NCI-H510A treated with DMSO at 0.1 percent for 48 hours (cell line): ENCODE data around the gene SLC24A3.

Source experiments
- DNase-seq: peaks from one replicate; lab custom pipeline; 2025; lab: John Stamatoyannopoulos, UW

SLC24A3 gene

DNA sequence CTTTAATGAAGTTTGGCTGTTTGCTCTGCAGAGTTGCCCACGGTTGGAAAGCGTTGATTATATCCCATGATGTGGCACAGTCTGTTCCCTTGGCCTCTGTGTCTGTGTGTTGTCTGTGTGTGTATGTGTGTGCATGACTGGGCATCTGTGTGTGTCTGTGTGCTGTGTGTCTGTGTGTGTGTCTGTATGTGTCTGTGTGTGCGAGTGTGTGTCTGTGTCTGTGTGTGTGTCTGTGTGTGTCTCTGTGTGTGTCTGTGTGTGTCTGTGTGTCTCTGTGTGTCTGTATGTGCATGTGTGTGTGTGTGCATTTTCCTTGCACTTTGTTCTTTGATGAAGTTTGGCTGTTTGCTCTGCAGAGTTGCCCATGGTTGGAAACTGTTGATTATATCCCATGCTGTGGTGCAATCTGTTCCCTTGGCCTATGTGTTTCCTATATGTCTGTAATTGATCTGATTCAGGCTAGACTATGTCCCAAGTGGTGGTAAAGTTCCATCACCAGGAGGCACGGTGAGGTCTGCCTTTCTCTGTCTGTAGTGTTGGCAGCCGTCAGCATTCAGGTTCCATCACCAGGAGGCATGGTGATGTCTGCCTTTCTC lies 467.6 kb downstream of the SLC24A3 start:
- no peak for DNase-seq

DNA sequence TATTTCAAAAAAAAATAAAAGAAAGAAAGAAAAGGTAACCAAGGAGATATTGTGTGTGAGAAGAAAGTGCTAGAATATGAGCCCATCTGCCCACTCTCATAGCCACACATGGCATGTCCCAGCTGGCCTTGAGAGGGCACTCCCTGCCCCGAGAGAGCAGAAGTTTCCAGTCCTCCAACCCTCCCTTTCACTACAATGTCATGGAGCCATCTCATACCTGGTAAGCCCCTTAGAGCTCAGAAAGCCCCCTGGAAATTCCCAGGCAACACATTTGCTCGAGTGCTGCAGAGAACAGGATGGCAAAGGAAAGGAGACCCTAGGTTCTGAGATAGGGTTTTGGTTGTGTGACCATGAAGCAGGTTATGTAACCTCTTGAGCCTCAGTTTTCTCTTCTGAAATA lies 469.8 kb downstream of the SLC24A3 start:
- no peak for DNase-seq

DNA sequence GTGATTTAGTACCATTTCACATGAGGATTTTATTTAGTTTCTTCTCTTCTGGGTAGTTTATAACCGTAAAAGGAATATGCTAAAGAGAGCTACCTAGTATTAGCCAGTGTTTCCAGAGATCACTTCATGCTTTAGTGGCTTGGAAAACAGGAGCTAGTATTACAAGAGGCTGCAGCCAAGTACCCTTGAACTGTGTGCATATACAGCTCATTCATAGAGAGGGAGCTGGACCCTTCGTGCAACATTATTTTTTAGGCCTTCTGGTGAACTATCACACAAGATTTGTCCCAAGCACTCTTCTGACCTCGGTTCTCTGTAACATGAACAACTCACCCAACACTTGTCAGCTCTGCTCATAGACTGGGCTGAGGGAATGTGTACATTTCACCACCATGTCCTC lies 470.7 kb downstream of the SLC24A3 start:
- DNase-seq: peak; percentile 89

DNA sequence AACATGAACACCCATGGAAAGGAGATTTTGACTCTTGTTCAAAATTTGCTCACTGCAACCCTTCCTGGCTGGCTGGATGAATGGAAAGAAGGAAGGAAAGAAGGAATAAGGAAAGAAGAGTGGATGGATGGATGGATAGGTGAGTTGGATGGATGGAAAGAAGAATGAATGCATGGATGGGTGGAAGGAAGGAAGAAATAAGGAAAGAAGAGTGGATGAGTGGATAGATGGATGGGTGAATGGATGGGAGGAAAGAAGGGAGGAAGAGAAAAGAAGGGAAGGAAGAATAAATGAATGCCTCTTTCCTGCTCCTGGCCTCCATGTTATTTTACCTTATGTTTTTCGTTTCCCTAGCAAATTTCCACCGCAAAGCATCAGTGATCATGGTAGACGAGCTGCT lies 471.4 kb downstream of the SLC24A3 start:
- no peak for DNase-seq

DNA sequence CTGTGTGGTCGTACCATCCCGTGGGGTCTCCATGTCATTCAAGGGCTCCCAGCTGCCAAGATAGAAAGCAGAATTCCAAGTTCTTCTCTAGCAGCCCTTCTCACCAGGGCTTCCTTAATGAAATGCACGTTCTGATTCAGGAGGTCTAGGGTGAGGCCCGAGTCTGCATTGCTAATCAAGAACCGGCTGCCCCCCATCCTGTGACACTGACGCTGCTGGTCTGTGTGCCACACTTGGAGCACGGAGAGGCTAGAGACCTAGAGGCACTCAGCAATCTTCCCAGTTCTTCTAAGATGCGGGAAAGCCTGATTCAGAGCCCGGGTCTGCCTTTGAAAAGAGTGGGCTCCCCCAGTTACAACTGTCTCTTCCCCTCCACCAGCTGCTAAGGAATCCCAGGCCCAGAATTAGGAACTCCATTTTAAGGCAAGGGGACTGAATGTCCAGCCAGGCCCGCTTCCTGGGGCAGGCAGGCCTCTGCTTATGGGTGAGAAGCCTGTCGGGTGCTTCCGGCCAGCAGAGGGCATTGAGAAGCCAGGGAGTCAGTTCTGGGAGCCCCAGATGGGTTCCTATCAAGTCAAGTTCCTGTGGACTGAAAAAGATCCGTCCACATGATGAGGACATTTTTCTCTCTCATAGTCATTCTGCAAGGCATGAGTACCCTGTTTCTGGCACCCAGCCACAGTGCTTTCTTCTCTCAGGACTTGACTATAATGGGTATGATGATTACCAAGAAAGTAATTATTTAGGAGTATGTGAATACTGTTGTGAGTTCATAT lies 475.8 kb downstream of the SLC24A3 start:
- DNase-seq: peak; percentile 14

DNA sequence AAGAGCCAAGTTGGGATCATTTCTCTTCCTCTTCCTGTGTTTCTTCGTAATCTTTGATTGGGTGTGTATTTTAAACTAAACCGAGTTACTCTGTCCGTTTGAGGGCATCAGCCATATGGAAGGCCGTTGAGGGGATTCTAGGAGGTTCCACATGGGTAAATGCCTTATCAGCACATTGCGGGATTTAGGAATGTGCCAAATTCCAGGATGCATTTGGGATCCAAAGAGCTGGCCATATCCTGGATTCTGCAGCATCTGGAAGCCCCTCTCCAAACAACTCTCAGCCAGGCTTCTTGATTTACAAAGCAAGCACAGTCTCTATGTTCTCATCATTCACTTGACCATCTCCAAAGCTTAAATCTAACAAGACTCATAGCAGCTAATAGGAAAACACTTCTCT lies 478.0 kb downstream of the SLC24A3 start:
- DNase-seq: no peak

DNA sequence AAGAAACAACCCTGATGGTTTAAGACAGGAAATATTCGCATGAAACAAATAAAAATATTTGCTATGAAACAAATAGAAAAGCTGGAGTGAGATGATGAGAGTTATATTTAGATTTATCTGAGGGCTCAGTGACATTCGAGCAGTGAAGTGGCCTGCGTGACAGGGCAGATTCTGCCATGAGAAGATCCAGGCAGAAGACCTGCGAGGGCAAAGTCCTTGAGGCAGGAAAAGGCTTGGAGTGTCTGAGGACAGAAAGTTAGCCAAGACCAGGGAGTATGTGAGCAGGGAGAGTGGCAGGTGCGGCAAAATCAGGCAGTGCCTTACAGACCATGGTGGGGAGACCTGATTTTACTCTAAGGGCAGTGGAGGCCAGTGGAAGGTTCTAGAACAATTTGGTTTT lies 478.7 kb downstream of the SLC24A3 start:
- DNase-seq: no peak

DNA sequence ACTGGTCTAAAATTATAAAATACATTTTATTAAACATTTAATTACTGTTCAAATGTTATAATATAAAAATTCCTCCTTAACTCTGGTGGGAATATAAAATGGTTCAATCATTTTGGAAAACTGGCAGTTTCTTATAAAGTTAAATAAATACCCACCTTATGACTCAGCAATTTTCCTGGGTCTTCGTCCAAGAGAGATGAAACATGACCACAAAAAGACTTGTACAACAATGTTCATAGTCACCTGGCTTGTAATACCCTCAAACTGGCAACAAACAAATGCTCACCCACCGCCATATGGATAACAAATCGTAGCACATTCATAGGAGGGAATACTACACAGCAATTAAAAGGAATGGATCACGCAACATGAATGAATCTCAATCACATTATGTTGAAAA lies 479.7 kb downstream of the SLC24A3 start:
- no peak for DNase-seq

DNA sequence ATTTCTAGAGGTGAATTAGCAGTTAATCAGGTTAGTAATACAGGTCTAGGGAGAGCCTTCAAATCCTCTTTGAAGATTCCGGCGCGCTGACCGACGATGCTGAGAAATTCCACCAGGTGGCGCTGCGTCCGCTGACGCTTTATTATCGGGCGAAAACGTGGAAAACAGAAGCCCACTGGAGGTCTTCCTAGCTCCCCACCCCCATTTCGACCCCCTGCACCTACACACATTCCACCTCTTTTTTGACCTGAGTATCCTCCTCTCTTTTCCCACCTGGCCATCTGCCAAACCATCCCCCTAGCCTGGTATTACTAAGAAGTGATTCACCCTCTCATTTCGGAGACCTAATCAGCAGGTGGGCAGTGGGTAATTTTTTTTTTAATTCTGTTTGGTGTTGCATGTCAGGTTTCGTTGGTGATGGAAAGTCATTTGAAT lies 480.3 kb downstream of the SLC24A3 start:
- DNase-seq: peak; percentile 19

DNA sequence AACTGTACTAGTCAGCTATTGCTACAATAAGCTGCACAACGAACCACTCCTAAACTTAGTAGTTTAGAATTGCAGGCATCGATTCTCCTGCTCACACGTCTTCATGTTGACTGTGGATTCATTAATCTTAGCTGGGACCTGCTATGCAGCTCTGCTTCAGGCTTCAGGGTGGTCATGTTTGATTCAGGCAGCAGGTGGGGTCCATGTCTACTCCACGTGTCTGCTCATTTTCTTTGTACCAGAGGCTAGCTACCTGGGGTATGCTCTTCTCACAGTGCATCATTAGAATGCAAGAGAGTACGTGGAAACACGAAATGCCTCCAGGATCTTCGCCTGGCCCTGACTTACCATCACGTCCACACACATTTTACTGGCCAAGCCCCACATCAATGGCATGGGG lies 481.1 kb downstream of the SLC24A3 start:
- no peak for DNase-seq

DNA sequence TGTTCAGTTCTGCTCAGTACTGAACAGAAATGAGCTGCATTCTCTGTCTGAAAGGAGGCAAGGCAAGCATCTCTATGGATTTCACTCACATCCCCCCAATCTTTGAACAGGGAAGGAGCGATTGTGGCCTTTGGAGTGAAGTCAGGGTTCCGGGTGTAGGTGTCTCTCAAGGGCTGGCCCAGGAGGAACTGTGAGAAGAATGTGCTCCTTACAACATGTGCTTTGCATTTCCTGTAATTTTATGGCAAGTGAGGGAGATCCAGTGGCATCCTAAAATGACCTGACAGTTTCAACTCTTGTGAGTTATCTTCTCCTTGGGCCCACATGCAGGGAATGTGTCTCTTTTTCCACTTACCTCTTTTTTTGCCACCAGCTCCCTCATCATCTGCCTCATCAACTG lies 482.6 kb downstream of the SLC24A3 start:
- no peak for DNase-seq

DNA sequence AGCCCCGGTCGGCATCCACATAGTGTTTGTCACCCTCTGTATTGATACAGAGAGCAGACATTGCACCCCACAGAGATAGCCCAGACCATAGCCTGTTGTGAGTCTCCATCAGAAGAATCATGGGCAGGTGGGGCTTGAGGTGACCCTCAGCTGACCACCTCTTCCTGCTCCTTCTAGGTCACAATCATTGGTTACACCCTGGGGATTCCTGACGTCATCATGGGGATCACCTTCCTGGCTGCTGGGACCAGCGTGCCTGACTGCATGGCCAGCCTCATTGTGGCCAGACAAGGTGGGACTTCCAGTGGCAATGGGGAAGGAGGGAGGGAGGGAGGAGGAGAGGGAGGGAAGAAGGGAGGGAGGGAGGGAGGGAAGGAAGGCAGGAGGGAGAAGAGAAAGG lies 484.2 kb downstream of the SLC24A3 start:
- DNase-seq: no peak

DNA sequence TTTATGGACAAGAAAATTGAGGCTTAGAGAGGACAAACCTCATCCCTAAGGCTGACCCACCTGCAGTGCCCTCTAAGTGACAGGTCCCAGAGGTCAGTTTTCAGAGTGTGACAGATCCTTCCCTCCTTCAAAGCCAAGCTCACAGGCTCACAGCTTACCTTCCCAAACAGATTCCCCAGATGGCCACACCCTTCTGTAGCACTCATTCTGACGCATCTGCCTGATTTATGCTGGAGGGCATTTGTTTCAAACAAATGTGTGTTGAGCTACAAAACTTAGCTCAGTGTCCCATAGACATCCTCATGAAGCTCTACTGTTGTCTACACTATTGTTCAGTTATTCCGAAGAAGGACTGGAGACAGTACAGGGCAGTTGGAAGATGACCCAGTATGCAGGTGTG lies 485.0 kb downstream of the SLC24A3 start:
- no peak for DNase-seq

DNA sequence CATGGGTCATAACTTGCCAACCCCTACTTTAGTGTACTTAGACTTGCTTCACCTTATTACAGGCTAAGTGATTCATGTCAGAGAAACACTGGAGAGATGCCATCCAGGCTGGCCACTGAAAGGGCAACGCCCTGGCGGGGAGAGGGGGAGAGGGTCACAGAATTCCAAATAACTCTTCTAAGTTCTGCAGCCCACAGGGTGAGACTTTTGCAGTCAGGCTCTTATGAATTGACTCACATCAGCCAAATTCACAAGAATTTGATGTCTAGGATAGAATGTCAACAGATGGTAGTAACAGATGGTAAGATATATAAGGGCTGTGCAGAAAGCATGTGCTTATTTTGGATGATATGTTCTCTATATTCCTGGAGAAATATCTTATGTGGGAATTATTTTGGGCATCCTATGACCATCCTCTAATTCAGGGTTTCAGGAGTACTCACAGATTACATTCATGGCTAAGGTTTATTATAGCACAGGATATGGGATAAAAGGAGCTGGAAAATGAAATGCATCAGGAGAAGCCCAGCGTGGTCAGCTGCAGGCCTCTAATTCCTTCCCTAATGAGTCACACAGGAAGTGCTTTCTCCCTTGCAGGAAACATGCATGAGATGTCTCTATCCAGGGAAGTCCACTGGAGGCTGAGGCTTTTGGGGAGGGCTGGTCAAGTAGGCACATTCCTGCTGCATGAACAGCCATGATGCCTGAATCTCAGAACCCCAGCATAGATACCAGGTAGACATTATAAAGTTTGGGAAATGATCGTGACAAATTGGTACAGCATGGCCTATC lies 486.9 kb downstream of the SLC24A3 start:
- DNase-seq: no peak

DNA sequence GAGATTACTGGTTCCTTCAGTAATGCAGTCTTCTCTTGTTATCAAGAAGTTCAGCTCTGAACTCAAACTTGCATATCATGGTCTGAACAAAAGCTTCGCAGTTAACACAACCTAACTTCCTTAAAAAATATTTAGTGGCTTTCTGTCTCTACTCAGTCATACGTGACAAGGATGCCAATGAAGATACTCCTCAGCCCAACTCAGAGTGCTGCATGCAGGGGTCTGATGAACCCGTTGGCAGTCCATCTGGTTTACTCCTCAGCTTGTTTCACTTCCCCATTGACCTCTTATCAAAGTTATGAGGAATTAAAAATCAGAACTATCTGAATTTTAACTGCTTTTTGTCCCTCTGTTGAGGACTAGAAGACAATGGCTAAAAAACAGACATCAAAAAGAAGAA lies 489.0 kb downstream of the SLC24A3 start:
- DNase-seq: no peak

DNA sequence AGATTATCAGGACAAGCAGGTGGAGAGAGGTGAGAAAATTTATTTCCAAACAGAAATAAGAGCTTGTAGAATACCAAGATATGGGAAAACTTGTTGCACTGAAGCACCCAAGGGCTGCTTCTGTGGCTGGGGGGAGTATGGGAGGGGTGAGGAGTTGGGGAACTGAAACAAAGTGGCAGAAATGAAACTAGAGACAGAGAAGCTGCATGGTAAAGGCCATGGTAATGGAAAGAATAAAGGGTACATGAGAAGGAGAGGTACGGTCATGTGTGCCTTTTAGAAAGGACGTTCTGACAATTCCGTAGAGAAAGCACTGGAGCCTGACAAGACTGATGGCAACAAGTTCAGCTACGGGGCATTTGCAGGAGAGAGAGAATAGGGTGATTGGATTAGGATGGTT lies 494.0 kb downstream of the SLC24A3 start:
- DNase-seq: no peak

DNA sequence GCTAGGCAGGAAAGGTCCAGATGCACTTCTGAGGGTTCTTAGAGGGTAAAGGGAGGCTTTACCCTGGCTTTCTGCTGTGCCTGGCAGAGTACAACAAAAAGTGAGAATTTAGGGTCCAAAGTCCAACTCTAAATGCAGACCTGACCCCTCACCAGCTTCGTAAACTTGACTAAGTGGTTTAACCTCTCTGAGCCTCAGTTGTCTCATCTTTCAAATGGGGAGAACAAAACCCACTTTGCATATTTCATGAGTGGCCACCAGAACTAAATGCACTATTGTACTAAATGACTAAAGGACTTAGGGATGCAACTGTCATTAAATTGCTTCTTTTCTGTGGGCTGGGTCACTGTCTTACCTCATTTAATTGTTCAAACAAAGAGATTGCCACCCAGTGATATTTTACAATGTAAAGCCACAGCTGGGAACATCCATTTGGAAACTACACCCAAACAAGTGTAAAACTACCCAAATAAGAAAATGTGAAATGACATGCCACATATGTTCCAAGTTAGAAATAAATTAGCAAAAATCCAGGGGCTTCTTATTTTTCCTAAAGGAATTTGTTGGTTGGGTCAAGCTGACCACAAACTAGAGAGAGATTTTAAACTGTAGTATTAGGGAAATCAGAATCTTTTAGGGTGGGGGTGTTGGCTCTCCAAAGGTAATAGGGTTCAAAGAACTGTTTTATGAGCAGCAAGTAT lies 497.3 kb downstream of the SLC24A3 start:
- DNase-seq: no peak

DNA sequence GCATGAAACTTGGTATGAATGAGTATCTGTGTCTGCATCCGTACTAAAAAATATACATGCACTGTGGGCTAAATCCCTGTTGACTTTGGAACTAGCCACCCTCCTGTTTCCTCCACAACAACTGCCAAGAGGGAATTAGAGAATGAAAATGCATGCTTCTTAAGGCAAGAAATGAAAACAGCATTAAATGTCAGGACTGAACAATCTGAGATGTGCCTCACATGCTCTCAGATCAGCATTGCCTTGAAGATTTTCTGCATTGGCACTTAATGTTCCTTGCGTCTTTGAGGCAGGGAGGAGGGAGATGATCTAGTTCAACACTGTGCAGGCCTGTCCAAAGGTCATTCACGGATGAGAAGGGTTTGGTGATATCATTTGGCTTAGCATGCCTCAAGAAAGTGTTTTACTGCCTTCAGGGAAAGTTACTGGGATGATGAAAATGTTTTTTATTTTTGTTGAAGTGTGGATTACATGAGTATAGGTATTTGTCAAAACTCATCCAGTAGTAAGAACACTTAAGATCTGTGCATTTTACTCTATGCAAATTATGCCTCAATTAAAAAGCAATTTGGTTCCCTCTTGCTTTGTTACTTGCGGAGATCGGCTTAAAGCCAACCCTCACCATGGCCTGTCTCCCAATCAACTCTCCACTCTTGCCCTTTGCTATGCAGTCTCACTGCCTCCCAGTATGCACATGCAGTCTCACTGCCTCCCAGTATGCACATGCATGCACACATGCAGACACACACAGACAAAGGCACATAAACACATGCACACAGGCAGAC lies 498.1 kb downstream of the SLC24A3 start:
- no peak for DNase-seq

DNA sequence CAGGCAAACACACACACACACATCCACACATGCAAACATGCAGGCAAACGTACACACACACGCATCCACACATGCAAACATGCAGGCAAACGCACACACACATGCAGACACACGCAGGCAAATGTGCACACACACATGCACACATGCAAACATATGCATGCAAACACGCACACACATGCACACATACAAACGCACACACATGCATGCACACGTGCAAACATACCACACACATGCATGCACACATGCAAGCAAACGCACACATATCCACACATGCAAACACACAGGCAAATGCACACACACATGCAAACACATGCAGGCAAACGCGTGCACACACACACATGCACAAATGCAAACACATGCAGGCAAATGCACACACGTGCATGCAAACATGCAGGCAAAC lies 498.7 kb downstream of the SLC24A3 start:
- DNase-seq: no peak

DNA sequence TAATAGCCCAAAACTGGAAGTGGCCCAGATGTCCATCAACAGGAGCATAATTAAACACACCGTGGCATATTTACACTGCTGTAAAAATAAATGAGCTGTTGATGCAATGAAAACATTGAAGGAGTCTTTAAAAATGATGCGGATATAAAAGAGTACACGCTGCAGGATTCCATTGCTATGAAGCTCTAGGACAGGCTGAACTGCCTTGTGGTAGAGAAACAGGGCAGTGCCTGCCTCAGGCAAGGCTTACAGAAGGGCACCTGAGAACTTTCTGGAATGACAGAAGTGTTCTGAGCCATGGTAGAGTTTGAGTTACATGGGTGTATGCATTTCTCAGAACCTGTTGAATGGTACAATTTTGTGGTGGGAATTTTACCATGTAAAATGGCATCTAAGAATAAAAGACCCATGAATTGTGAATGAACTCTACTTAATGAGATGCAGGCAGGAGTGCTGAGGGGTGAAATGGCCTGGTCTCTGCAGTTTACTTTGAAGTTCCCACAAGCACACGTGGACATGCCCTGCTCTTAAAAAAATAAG lies 500.3 kb downstream of the SLC24A3 start:
- DNase-seq: no peak

DNA sequence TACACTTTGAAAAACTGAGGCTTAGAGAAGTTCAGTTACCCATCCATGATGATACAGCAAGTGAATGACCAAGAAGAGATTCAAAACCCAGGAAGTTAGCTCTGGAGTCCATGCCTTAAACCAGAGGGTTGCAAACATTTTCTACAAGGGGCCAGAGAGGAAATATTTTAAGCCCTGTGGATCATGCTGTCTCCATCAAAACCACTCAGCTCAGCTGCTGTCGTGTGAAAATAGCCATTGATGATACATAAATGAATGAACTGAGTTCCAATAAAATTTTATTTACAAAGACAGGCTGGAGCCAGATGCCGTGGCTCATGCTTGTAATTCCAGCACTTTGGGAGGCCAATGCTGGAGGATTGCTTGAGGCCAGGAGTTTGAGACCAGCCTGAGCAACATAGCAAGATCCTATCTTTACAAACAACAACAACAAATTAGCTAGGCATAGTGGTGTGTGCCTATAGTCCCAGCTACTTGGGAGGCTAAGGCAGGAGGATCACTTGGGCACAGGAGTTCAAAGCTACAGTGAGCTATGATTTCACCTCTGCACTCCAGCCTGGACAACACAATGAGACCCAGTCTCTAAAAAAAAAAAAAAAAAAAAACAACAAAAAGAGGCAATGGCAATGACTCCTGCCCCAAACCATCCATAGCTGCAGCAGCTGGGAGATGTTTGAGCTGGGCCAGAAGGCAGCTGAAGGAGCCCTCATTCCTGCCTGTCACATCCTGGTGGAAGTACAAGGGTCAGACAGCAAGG lies 501.6 kb downstream of the SLC24A3 start:
- DNase-seq: no peak
